ENCODE data around the gene CSRP1.

DNA sequence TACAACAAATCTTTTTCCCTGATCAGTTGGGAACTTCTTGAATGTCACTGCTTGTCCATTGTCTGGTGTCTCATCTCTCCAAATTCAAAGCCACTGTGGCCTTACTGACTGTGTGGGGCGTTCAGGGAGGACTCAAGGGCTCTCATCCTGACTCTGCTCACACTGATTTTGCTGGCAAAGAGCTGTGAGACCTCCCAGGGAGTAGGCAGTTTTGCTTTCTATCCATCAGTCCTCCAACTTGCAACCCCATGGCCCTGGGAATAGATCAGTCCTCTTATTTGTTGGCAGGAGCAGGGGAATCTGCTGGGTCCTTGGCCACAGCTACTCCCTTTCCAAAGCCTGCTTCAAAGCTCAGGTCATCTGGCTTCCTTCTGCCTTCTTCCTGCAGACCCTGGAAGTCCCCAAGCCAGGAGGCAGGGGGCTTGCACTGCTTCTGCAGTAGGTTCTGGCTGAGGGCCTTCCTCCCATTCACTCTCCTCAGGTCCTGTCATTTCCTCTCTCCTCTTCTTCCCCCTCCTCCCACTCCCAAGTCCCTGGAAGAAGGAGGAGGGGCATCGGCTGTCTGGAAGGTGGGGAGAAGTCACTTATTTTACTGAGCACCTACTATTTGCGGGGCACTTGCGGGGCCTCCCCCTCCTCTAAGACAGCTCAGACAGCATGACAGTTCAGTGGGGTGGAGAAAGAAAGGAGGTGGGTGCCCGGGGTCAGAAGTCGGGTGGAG lies 31.1 kb upstream of the CSRP1 start:
- TF ChIP-seq, protein P1, sequence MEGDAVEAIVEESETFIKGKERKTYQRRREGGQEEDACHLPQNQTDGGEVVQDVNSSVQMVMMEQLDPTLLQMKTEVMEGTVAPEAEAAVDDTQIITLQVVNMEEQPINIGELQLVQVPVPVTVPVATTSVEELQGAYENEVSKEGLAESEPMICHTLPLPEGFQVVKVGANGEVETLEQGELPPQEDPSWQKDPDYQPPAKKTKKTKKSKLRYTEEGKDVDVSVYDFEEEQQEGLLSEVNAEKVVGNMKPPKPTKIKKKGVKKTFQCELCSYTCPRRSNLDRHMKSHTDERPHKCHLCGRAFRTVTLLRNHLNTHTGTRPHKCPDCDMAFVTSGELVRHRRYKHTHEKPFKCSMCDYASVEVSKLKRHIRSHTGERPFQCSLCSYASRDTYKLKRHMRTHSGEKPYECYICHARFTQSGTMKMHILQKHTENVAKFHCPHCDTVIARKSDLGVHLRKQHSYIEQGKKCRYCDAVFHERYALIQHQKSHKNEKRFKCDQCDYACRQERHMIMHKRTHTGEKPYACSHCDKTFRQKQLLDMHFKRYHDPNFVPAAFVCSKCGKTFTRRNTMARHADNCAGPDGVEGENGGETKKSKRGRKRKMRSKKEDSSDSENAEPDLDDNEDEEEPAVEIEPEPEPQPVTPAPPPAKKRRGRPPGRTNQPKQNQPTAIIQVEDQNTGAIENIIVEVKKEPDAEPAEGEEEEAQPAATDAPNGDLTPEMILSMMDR (IDR thresholded peaks at IDR 0.05): no peak
- no peak for TF ChIP-seq POLR2A (IDR thresholded peaks at IDR 0.05)
